ENCODE results near the gene KCNK1. TPM values are rescaled to one million over a fixed set of nuclear protein-coding genes. Genes with fewer than 3 reads are reported as not detected.

Gene KCNK1
- total and polyA plus RNA-seq, 2 of the 4 experiments (the other 2 are of a cell fraction) = 0.90 to 1.6 TPM

- H3K27ac ChIP-seq (ENCODE audit: insufficient read depth, low read length) = no peak overlapping the region
- in situ Hi-C loops (cut with MboI; ENCODE audit: low sequenced_read_pairs) (no loop called here), intact Hi-C loops (cut with micrococcal nuclease) (no loop called here), dilution Hi-C loops (cut with HindIII; ENCODE audit: low sequenced_read_pairs, unreplicated experiment) (no loop called here)
- H3K4me2 ChIP-seq (ENCODE audit: low read depth, low read length) = no peak overlapping the region
- H3K4me3 ChIP-seq (ENCODE audit: insufficient read depth, low read depth, low read length) = no peak overlapping the region
- ATAC-seq (ENCODE audit: low read depth) = no peak
- H3K27me3 ChIP-seq (ENCODE audit: control insufficient read depth, insufficient read depth, low read length) = no peaks in the 10 kb centered on the region
- peaks cover 10% of the 10 kb centered on the region for H3K9me3 ChIP-seq (ENCODE audit: control insufficient read depth, insufficient read depth, low read length)
- H2AFZ ChIP-seq (replicated peaks; ENCODE audit: low read length, poor library complexity) = no peak overlapping the region
- H3K56ac ChIP-seq (ENCODE audit: extremely low read depth, insufficient read depth, low read length) = no peak overlapping the region
- H4K20me1 ChIP-seq (ENCODE audit: insufficient read depth, low read length) = no peaks in the 10 kb centered on the region
- no peak overlapping the region for H2AK9ac ChIP-seq (replicated peaks; ENCODE audit: low read depth, low read length, poor library complexity)
- H2BK15ac ChIP-seq (ENCODE audit: low read depth, low read length) = no peak overlapping the region
- H3K79me1 ChIP-seq (ENCODE audit: low read depth in 1 of 2, low read length in 2 of 2) = no peaks in the 10 kb centered on the region
- H3K9ac ChIP-seq (ENCODE audit: low read depth, low read length) = no peak overlapping the region
- no peaks in the 10 kb centered on the region for H3K9me1 ChIP-seq (ENCODE audit: insufficient read depth, low read length)
- no peak overlapping the region for H3K23ac ChIP-seq (ENCODE audit: low read depth, low read length)
- no peak overlapping the region for H3K18ac ChIP-seq (ENCODE audit: low read depth, low read length)
- BruUV-seq (replicated peaks) = no TSS peak
- ChIA-PET CTCF (no interaction called here), POLR2A (ENCODE audit: unreplicated experiment) (no interaction called here)
- DNase-seq = no peak
- H3K36me3 ChIP-seq (ENCODE audit: control insufficient read depth, insufficient read depth, low read length) = no peaks in the 10 kb centered on the region
- no peaks in the 10 kb centered on the region for H3K4me1 ChIP-seq (ENCODE audit: control insufficient read depth, insufficient read depth, low read length)
- TF ChIP-seq BHLHE40 (IDR thresholded peaks at IDR 0.05; ENCODE audit: low read depth, low read length) (no peak), ELK1 (IDR thresholded peaks at IDR 0.05; ENCODE audit: borderline replicate concordance, low read depth, low read length) (no peak), MXI1 (IDR thresholded peaks at IDR 0.05; ENCODE audit: borderline replicate concordance, low read depth, low read length) (no peak), MAZ (IDR thresholded peaks at IDR 0.05; ENCODE audit: borderline replicate concordance, low read depth, low read length) (no peak), NFE2L2 (IDR thresholded peaks at IDR 0.05; ENCODE audit: low read depth, low read length) (no peak), RAD21 (IDR thresholded peaks at IDR 0.05; ENCODE audit: low read length) (no peak)
- no peak overlapping the region for H4K5ac ChIP-seq (ENCODE audit: low read depth, low read length)
- H2BK20ac ChIP-seq (ENCODE audit: low read depth, low read length) = no peak overlapping the region
- H3K14ac ChIP-seq (replicated peaks; ENCODE audit: low read depth, low read length) = no peak overlapping the region
- 38% methylated on average over 2 of the region's 5 CpGs; no CpG with 5 or more reads in 1 of the 2 experiments for WGBS, 2 experiments (ENCODE audit: extremely low coverage in 2 of 2, insufficient read length in 1 of 2)
- H3K4ac ChIP-seq (ENCODE audit: low read depth, low read length) = no peak overlapping the region
- no peak overlapping the region for H4K8ac ChIP-seq (ENCODE audit: low read depth in 2 of 2, low read length in 2 of 2)
- no peak overlapping the region for H2BK120ac ChIP-seq (ENCODE audit: low read depth, low read length)
- H2BK5ac ChIP-seq (ENCODE audit: low read depth, low read length, poor library complexity, severe bottlenecking) = no peak overlapping the region
- H2AK5ac ChIP-seq (ENCODE audit: low read depth, low read length) = no peak overlapping the region
- H4K91ac ChIP-seq (ENCODE audit: insufficient read depth, low read depth, low read length) = no peak overlapping the region
These were observed 42.2 kb downstream of the KCNK1 start for GRCh38 chr1:233656032-233656635.

All from IMR-90 (cell line).